NCI-H226 (cell line): ENCODE data around the gene ADPRHL1.

Source experiments
- DNase-seq: peaks from one replicate; pipeline ENCODE4 v3.0.0-alpha.2; 2015

The ADPRHL1 gene

GRCh38 chr13:113414335-113414734, 39.0 kb downstream of the ADPRHL1 start:
- no peak for DNase-seq

- no peak for DNase-seq
Observed at GRCh38 chr13:113413898-113414282, 39.4 kb downstream of the ADPRHL1 start.

GRCh38 chr13:113413178-113413897, 40.0 kb downstream of the ADPRHL1 start:
- no peak for DNase-seq

- DNase-seq: no peak
Observed at GRCh38 chr13:113412440-113412839, 40.8 kb downstream of the ADPRHL1 start.

GRCh38 chr13:113411216-113412023, 41.9 kb downstream of the ADPRHL1 start:
- peak; percentile 32 for DNase-seq

GRCh38 chr13:113410472-113411201, 42.7 kb downstream of the ADPRHL1 start:
- no peak for DNase-seq

GRCh38 chr13:113408562-113408961, 44.7 kb downstream of the ADPRHL1 start:
- DNase-seq: no peak

- DNase-seq: no peak
Observed at GRCh38 chr13:113407531-113408393, 45.5 kb downstream of the ADPRHL1 start.

GRCh38 chr13:113407103-113407530, 46.2 kb downstream of the ADPRHL1 start:
- DNase-seq: no peak

- no peak for DNase-seq
Observed at GRCh38 chr13:113406321-113407102, 46.8 kb downstream of the ADPRHL1 start.

- no peak for DNase-seq
Observed at GRCh38 chr13:113405481-113406300, 47.6 kb downstream of the ADPRHL1 start.

- DNase-seq: no peak
Observed at GRCh38 chr13:113404723-113405471, 48.4 kb downstream of the ADPRHL1 start.

GRCh38 chr13:113404366-113404722, 48.9 kb downstream of the ADPRHL1 start:
- no peak for DNase-seq

- no peak for DNase-seq
Observed at GRCh38 chr13:113403255-113404104, 49.8 kb downstream of the ADPRHL1 start.

GRCh38 chr13:113402471-113403254, 50.6 kb downstream of the ADPRHL1 start:
- DNase-seq: no peak

GRCh38 chr13:113401452-113402415, 51.6 kb downstream of the ADPRHL1 start:
- DNase-seq: no peak
